ENCODE data around the gene GNAQ.
"Not testable (repeated sequence)": the region's sequence is repeated elsewhere in the genome, so short reads cannot be mapped to it uniquely, and the experiment has no call there.

The GNAQ gene

GRCh38 chr9:77771171-77771570 lies 260.4 kb downstream of the GNAQ start:
- no peak for DNase-seq (ENCODE audit: low spot score)

- no peak for DNase-seq (ENCODE audit: low spot score)
Measured at GRCh38 chr9:77770340-77770739, 261.3 kb downstream of the GNAQ start.

- DNase-seq (ENCODE audit: low spot score), result no peak
Measured at GRCh38 chr9:77769246-77769645, 262.4 kb downstream of the GNAQ start.

- DNase-seq (ENCODE audit: low spot score), result no peak
Measured at GRCh38 chr9:77766587-77766986, 265.0 kb downstream of the GNAQ start.

GRCh38 chr9:77765781-77766259 lies 265.8 kb downstream of the GNAQ start:
- no peak for DNase-seq (ENCODE audit: low spot score)

- DNase-seq (ENCODE audit: low spot score), result no peak
Measured at GRCh38 chr9:77764894-77765780, 266.5 kb downstream of the GNAQ start.

DNA sequence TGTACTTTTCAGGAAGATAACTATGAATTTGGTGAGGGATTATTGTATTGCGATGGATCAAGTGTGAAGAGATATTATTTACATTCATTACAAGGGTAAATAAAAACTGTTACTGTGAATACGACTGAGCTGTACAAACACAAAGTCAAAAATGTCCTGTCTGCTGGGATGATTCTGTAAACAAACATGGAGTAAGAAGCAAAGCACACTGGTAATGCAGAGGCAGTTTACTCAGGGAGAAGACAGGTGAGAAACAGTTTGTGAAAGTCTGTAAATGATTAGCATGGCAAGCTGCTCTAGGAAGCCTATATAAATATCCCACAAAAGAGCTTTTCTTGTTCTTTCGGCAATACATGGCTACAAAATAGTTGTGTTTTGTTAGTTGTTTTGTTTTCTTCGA lies 268.0 kb downstream of the GNAQ start:
- DNase-seq (ENCODE audit: low spot score), result no peak

DNA sequence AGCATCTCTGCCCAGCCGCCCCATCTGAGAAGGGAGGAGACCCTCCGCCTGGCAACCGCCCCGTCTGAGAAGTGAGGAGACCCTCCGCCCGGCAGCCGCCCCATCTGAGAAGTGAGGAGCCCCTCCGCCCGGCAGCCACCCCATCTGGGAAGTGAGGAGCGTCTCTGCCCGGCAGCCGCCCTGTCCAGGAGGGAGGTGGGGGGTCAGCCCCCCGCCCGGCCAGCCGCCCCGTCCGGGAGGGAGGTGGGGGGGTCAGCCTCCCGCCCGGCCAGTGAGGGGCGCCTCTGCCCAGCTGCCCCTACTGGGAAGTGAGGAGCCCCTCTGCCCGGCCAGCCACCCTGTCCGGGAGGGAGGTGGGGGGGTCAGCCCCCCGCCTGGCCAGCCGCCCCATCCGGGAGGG lies 270.7 kb downstream of the GNAQ start:
- not testable (repeated sequence) for DNase-seq (ENCODE audit: low spot score)

DNA sequence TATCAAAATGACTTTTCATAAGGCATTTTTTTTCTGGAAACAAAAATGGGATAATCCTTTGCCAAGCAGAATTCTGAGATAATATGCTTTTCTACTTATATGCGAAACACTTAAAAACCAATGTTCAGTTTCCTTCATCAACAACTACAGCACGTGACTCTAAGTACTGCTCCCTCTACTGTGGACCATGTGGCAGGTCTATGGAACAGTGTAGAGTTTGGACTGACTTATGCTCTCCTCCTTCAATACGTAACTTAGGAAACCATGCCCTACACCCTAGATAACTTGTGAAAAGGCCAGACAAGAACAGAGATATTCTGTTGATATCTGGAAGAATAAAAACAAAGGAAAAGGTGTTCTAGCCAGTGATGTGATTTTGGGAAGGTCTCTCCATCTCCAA lies 272.2 kb downstream of the GNAQ start:
- DNase-seq (ENCODE audit: low spot score), result no peak

DNA sequence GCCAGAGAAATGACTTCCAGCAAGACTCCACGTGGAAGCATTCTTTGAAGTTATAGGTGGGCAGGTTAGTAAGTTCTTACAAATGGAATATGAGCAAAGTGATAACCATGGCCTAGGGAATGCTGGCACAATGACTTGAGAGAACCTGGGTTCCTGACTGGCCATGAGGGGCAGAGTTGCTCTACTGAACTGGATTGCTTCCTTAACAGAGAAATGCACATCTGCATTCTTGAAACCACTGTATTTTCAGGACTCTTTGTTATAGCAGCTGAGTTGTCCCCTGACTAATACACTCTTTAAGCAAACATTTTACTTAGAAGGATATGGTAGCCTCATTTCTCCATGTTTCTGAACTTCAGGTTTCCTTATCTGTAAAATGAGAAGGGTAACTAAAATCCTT lies 275.2 kb downstream of the GNAQ start:
- DNase-seq (ENCODE audit: low spot score), result no peak

GRCh38 chr9:77753180-77753579 lies 278.4 kb downstream of the GNAQ start:
- no peak for DNase-seq (ENCODE audit: low spot score)

GRCh38 chr9:77752554-77752953 lies 279.1 kb downstream of the GNAQ start:
- no peak for DNase-seq (ENCODE audit: low spot score)

- DNase-seq (ENCODE audit: low spot score), result no peak
Measured at GRCh38 chr9:77751341-77752091, 280.1 kb downstream of the GNAQ start.

GRCh38 chr9:77750981-77751340 lies 280.6 kb downstream of the GNAQ start:
- no peak for DNase-seq (ENCODE audit: low spot score)

- no peak for DNase-seq (ENCODE audit: low spot score)
Measured at GRCh38 chr9:77750284-77750683, 281.3 kb downstream of the GNAQ start.

DNA sequence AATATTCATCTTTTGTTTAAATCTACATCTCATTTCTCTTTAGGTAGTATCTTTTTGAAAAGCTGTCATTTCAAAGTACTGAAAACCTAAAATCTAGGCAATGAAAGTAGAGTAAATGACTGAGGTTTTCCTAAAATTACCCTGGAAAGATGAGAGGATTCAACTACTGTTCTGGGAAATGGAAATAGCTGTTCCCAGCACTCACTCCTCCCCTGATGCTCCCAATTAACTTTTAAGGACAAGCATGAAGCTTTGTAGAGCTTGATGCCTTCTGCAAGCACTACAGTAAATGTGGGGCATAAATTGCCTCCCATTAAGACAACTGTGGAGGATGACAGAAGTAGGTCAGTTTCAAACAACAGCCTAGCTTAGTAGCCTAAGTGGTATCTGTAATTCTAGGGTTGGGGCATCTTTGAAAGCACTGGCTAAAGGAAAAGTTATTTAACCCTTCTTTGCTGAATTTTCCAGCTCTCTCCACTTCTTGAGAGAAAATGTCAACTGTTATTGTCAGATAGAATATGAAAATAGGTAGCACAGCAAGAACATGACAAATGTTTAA lies 283.3 kb downstream of the GNAQ start:
- DNase-seq (ENCODE audit: low spot score), result no peak

GRCh38 chr9:77747163-77747562 lies 284.4 kb downstream of the GNAQ start:
- DNase-seq (ENCODE audit: low spot score), result no peak

DNA sequence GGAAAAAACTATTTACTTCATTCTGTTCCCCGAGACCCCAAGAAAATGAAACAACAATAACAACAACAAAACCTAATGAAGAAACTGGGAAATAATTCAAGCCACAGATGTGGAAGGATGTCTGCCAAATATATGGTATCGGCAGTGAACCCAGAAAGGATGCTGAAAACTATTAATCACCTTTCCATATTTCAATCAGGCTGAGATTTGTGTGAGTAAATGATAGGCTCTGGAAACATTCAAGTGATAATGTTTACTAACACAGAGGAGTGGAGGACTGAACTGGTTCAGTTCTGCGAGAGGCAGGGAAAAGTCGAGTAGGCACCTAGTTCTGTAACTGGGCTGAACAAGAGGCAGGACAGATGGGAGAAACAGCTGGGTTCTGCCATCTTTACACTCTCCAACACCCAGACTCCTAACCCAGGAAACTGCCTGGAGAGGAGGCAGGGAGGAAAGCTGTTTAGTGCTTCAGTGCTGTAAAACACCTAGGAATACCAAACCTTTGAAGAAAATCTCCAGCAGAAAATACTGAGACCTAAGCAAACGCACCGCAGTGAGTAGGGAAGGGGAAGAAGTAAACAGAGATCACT lies 286.7 kb downstream of the GNAQ start:
- no peak for DNase-seq (ENCODE audit: low spot score)

- DNase-seq (ENCODE audit: low spot score), result no peak
Measured at GRCh38 chr9:77743386-77743785, 288.2 kb downstream of the GNAQ start.

DNA sequence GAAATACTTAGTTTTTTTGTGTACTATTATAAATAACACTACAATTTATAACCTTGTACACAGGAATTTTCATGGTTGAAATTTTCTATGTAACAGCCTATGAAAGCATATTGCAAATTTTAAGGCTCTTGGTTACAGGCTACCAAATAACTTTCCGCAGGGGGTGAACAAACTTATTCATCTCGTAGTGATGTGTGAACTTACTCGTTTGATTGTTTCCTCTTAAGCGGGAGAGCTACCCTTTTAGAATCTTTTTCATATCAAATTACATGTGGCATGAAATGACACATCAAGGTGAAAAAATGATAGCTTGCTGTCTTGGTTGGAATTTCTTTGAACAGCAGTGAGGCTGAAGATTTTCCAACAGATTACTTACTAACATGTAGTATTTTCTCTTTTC lies 292.7 kb downstream of the GNAQ start:
- no peak for DNase-seq (ENCODE audit: low spot score)

GRCh38 chr9:77735494-77735893 lies 296.1 kb downstream of the GNAQ start:
- no peak for DNase-seq (ENCODE audit: low spot score)

GRCh38 chr9:77731930-77732329 lies 299.7 kb downstream of the GNAQ start:
- DNase-seq (ENCODE audit: low spot score), result no peak
